Measurements from ENCODE around the gene PLA2R1. TPM values are rescaled to one million over a fixed set of nuclear protein-coding genes. Genes with fewer than 3 reads are reported as not detected.

The PLA2R1 gene
- total RNA-seq, 1 experiment from 2014 or later: not detected

GRCh38 chr2:160035125-160035524 lies 27.3 kb downstream of the PLA2R1 start:
- H3K27me3 ChIP-seq (replicated peaks; ENCODE audit: insufficient read depth, low read depth, low read length, poor library complexity): no peaks in the 10 kb centered on the region
- CTCF ChIA-PET: no interaction called here
- H3K27ac ChIP-seq (ENCODE audit: low read depth, low read length, poor library complexity, severe bottlenecking): no peak overlapping the region
- BruUV-seq (replicated peaks): no TSS peak
- DNase-seq (ENCODE audit: low spot score): no peak
- no peak for TF ChIP-seq EZH2 (IDR thresholded peaks at IDR 0.05; ENCODE audit: borderline replicate concordance, low read depth, low read length, poor library complexity, severe bottlenecking)
- no peak for TF ChIP-seq CTCF (conservative IDR thresholded peaks at IDR 0.05; ENCODE audit: low read depth, low read length)
- intact Hi-C loops (cut with micrococcal nuclease; ENCODE audit: unreplicated experiment): no loop called here
- H3K9me3 ChIP-seq (ENCODE audit: low read depth, low read length, poor library complexity, severe bottlenecking): no peaks in the 10 kb centered on the region
- POLR2A ChIA-PET (ENCODE audit: low non-redundant PET): no interaction called here
- H3K4me1 ChIP-seq (ENCODE audit: insufficient read depth, low read length, poor library complexity, severe bottlenecking): no peaks in the 10 kb centered on the region
- H3K4me3 ChIP-seq (ENCODE audit: low read depth, low read length, poor library complexity, severe bottlenecking): no peak overlapping the region
- H3K36me3 ChIP-seq (ENCODE audit: insufficient read depth, low read length, poor library complexity, severe bottlenecking): no peaks in the 10 kb centered on the region

- ChIA-PET POLR2A (ENCODE audit: low non-redundant PET) (interaction anchor here (0.6 kb wide), 1 partner anchor 28 kb away, joined by 3 read pairs; no protein-coding TSS in a partner anchor), CTCF (no interaction called here)
- DNase-seq (ENCODE audit: low spot score): no peak
- Histone ChIP-seq H3K27ac (ENCODE audit: low read depth, low read length, poor library complexity, severe bottlenecking) (no peak overlapping the region), H3K27me3 (replicated peaks; ENCODE audit: insufficient read depth, low read depth, low read length, poor library complexity) (no peaks in the 10 kb centered on the region), H3K4me3 (ENCODE audit: low read depth, low read length, poor library complexity, severe bottlenecking) (no peak overlapping the region), H3K36me3 (ENCODE audit: insufficient read depth, low read length, poor library complexity, severe bottlenecking) (no peaks in the 10 kb centered on the region), H3K9me3 (ENCODE audit: low read depth, low read length, poor library complexity, severe bottlenecking) (no peaks in the 10 kb centered on the region), H3K4me1 (ENCODE audit: insufficient read depth, low read length, poor library complexity, severe bottlenecking) (no peaks in the 10 kb centered on the region)
- intact Hi-C loops (cut with micrococcal nuclease; ENCODE audit: unreplicated experiment): no loop called here
- TF ChIP-seq CTCF (conservative IDR thresholded peaks at IDR 0.05; ENCODE audit: low read depth, low read length) (no peak), EZH2 (IDR thresholded peaks at IDR 0.05; ENCODE audit: borderline replicate concordance, low read depth, low read length, poor library complexity, severe bottlenecking) (no peak)
- no TSS peak for BruUV-seq (replicated peaks)
Observed at GRCh38 chr2:160034396-160034795, 28.0 kb downstream of the PLA2R1 start.

GRCh38 chr2:160033732-160034392 lies 28.6 kb downstream of the PLA2R1 start:
- H3K27me3 ChIP-seq (replicated peaks; ENCODE audit: insufficient read depth, low read depth, low read length, poor library complexity): no peaks in the 10 kb centered on the region
- TF ChIP-seq EZH2 (IDR thresholded peaks at IDR 0.05; ENCODE audit: borderline replicate concordance, low read depth, low read length, poor library complexity, severe bottlenecking) (no peak), CTCF (conservative IDR thresholded peaks at IDR 0.05; ENCODE audit: low read depth, low read length) (no peak)
- H3K36me3 ChIP-seq (ENCODE audit: insufficient read depth, low read length, poor library complexity, severe bottlenecking): no peaks in the 10 kb centered on the region
- intact Hi-C loops (cut with micrococcal nuclease; ENCODE audit: unreplicated experiment): no loop called here
- ChIA-PET CTCF (no interaction called here), POLR2A (ENCODE audit: low non-redundant PET) (interaction anchor here (0.6 kb wide), 1 partner anchor 28 kb away, joined by 3 read pairs; no protein-coding TSS in a partner anchor)
- DNase-seq (ENCODE audit: low spot score): no peak
- no peaks in the 10 kb centered on the region for H3K9me3 ChIP-seq (ENCODE audit: low read depth, low read length, poor library complexity, severe bottlenecking)
- no peak overlapping the region for H3K4me3 ChIP-seq (ENCODE audit: low read depth, low read length, poor library complexity, severe bottlenecking)
- BruUV-seq (replicated peaks): no TSS peak
- H3K27ac ChIP-seq (ENCODE audit: low read depth, low read length, poor library complexity, severe bottlenecking): no peak overlapping the region
- H3K4me1 ChIP-seq (ENCODE audit: insufficient read depth, low read length, poor library complexity, severe bottlenecking): no peaks in the 10 kb centered on the region
